CD4-positive, CD25-positive, alpha-beta regulatory T cell (primary cell): ENCODE measurements around the gene FAM83D. TPM values are rescaled to one million over a fixed set of nuclear protein-coding genes. Genes with fewer than 3 reads are reported as not detected.
A peak's percentile ranks its signal among the peaks of the same experiment; 100 is the strongest.

Experiments used
- ATAC-seq, 2 donors: fragments of 150-1000 bp; cut with Tn5 transposase; one replicate each; pipeline ENCODE4 v1.10.0; 2021; ENCODE audit warnings: low read depth in 2 of 2, moderate number of reproducible peaks in 2 of 2, moderate library complexity in 1 of 2
- DNase-seq, 3 donors: peaks; one replicate each; pipeline versions ENCODE4 v3.0.0 to v3.0.0-alpha.2; 2012 to 2022; ENCODE audit warnings: mixed read lengths in 1 of 3
- H3K27ac ChIP-seq: one replicate; pipeline ENCODE4 v1.7.0; 2013; ENCODE audit warnings: mild to moderate bottlenecking, low read length; ENCODE audit not compliant: insufficient read depth, poor library complexity, severe bottlenecking
- H3K27me3 ChIP-seq: one replicate; pipeline ENCODE4 v1.7.0; 2013; ENCODE audit warnings: low read length; ENCODE audit not compliant: control insufficient read depth, insufficient read depth
- H3K36me3 ChIP-seq: one replicate; pipeline ENCODE4 v1.7.0; 2013; ENCODE audit warnings: mild to moderate bottlenecking, low read length, moderate library complexity; ENCODE audit not compliant: control insufficient read depth, insufficient read depth
- H3K4me1 ChIP-seq: 2 replicates; pipeline ENCODE4 v1.7.0; 2013; ENCODE audit warnings: mild to moderate bottlenecking, low read length; ENCODE audit not compliant: insufficient read depth, control insufficient read depth, poor library complexity, severe bottlenecking
- H3K4me3 ChIP-seq: one replicate; pipeline ENCODE4 v1.7.0; 2013; ENCODE audit warnings: low read depth, mild to moderate bottlenecking, low read length, moderate library complexity
- H3K9me3 ChIP-seq, 2 experiments: 1 replicate in 1 of 2; 2 replicates in 1 of 2; pipeline ENCODE4 v1.7.0; 2013; ENCODE audit warnings: low read length in 2 of 2, mild to moderate bottlenecking in 1 of 2, moderate library complexity in 1 of 2; ENCODE audit not compliant: control insufficient read depth in 2 of 2
- H3K27ac Mint-ChIP-seq, 3 donors: one replicate each; pipeline ENCODE4 v1.8.0; 2020 to 2022; ENCODE audit warnings: mild to moderate bottlenecking in 3 of 3, mixed read lengths in 3 of 3, moderate library complexity in 2 of 3
- H3K27me3 Mint-ChIP-seq: one replicate; pipeline ENCODE4 v1.8.0; 2022; ENCODE audit warnings: mild to moderate bottlenecking, mixed read lengths
- H3K36me3 Mint-ChIP-seq: one replicate; pipeline ENCODE4 v1.8.0; 2020; ENCODE audit warnings: mixed read lengths
- H3K4me1 Mint-ChIP-seq, 4 donors: one replicate each; pipeline ENCODE4 v1.8.0; 2020 to 2022; ENCODE audit warnings: mixed read lengths in 4 of 4, mild to moderate bottlenecking in 1 of 4
- H3K4me3 Mint-ChIP-seq, 4 donors: one replicate each; pipeline ENCODE4 v1.8.0; 2020 to 2022; ENCODE audit warnings: mild to moderate bottlenecking in 4 of 4, mixed read lengths in 4 of 4, moderate library complexity in 3 of 4
- H3K9me3 Mint-ChIP-seq, 7 donors: one replicate each; pipeline ENCODE4 v1.8.0; 2020 to 2022; ENCODE audit warnings: mixed read lengths in 7 of 7, mild to moderate bottlenecking in 3 of 7, moderate library complexity in 2 of 7
- polyA plus RNA-seq, 4 donors: library from polyadenylated mRNA; unstranded; fragments of 300-500 nt; fragmentation: Illumina TruSeq; gene quantifications; one replicate each; pipeline ENCODE4 v1.2.3, GENCODE V29; 2021
- total RNA-seq: library from RNA; stranded (reverse); gene quantifications from one replicate; pipeline ENCODE4 v1.2.3, GENCODE V29; 2022

The FAM83D gene
- total and polyA plus RNA-seq, 5 donors from 2014 or later, result 0.20 to 8.6 (median 1.3) TPM

- Histone ChIP-seq H3K9me3 (no peaks in the 10 kb centered on the region), H3K36me3 (peaks cover 63% of the 10 kb centered on the region), H3K4me1 (peaks cover 19% of the 10 kb centered on the region), H3K27me3 (no peaks in the 10 kb centered on the region), H3K4me3 (no peak overlapping the region), H3K27ac (no peak overlapping the region)
- Mint-ChIP-seq H3K4me1 (peaks cover 17 to 29% (median 19%) of the 10 kb centered on the region in 4 donors), H3K27me3 (no peaks in the 10 kb centered on the region), H3K9me3 (peaks cover 0 to 6% (median 0%) of the 10 kb centered on the region in 7 donors), H3K27ac (no peak overlapping the region), H3K4me3 (no peak overlapping the region), H3K36me3 (peaks cover 33% of the 10 kb centered on the region)
- DNase-seq (no peak), ATAC-seq (no peak)
Measured at GRCh38 chr20:38897267-38897666, 28.9 kb upstream of the FAM83D start.

GRCh38 chr20:38900606-38901005 lies 25.6 kb upstream of the FAM83D start:
- no peaks in the 10 kb centered on the region for H3K27me3 ChIP-seq
- Mint-ChIP-seq H3K4me1 (peaks cover 0 to 14% (median 6%) of the 10 kb centered on the region in 4 donors), H3K36me3 (peaks cover 58% of the 10 kb centered on the region), H3K9me3 (peaks cover 0 to 4% (median 3%) of the 10 kb centered on the region in 7 donors), H3K27ac (peak overlapping the region in 1 of 3 donors; percentile 35), H3K27me3 (no peaks in the 10 kb centered on the region), H3K4me3 (no peak overlapping the region)
- DNase-seq (no peak), ATAC-seq (no peak)
- H3K27ac ChIP-seq, result no peak overlapping the region
- H3K36me3 ChIP-seq, result peaks cover 87% of the 10 kb centered on the region
- no peaks in the 10 kb centered on the region for H3K9me3 ChIP-seq
- no peak overlapping the region for H3K4me3 ChIP-seq
- H3K4me1 ChIP-seq, result no peaks in the 10 kb centered on the region

GRCh38 chr20:38902601-38903000 lies 23.6 kb upstream of the FAM83D start:
- Histone ChIP-seq H3K36me3 (peaks cover 90% of the 10 kb centered on the region), H3K4me1 (no peaks in the 10 kb centered on the region), H3K27me3 (no peaks in the 10 kb centered on the region), H3K4me3 (no peak overlapping the region), H3K9me3 (no peaks in the 10 kb centered on the region), H3K27ac (no peak overlapping the region)
- Mint-ChIP-seq H3K4me1 (peaks cover 0 to 11% (median 5%) of the 10 kb centered on the region in 4 donors), H3K4me3 (no peak overlapping the region), H3K27me3 (no peaks in the 10 kb centered on the region), H3K27ac (no peak overlapping the region), H3K36me3 (peaks cover 63% of the 10 kb centered on the region), H3K9me3 (peaks cover 0 to 5% (median 3%) of the 10 kb centered on the region in 7 donors)
- ATAC-seq (no peak), DNase-seq (no peak)

- Mint-ChIP-seq H3K4me3 (no peak overlapping the region), H3K36me3 (peaks cover 64% of the 10 kb centered on the region), H3K4me1 (peaks cover 0 to 8% (median 4%) of the 10 kb centered on the region in 4 donors), H3K27ac (no peak overlapping the region), H3K9me3 (peaks cover 0 to 5% (median 3%) of the 10 kb centered on the region in 7 donors), H3K27me3 (no peaks in the 10 kb centered on the region)
- Histone ChIP-seq H3K9me3 (no peaks in the 10 kb centered on the region), H3K4me3 (no peak overlapping the region), H3K27ac (no peak overlapping the region), H3K4me1 (no peaks in the 10 kb centered on the region), H3K36me3 (peaks cover 90% of the 10 kb centered on the region), H3K27me3 (no peaks in the 10 kb centered on the region)
- ATAC-seq, result no peak
- no peak for DNase-seq
Measured at GRCh38 chr20:38903335-38903734, 22.9 kb upstream of the FAM83D start.

GRCh38 chr20:38905375-38905774 lies 20.8 kb upstream of the FAM83D start:
- peaks cover 97% of the 10 kb centered on the region for H3K36me3 ChIP-seq
- peaks cover 0 to 5% (median 3%) of the 10 kb centered on the region in 7 donors for H3K9me3 Mint-ChIP-seq
- DNase-seq, result no peak
- H3K4me1 Mint-ChIP-seq, result peaks cover 0 to 8% (median 4%) of the 10 kb centered on the region in 4 donors
- H3K27ac ChIP-seq, result no peak overlapping the region
- H3K4me1 ChIP-seq, result no peaks in the 10 kb centered on the region
- H3K27ac Mint-ChIP-seq, result peak overlapping the region in 1 of 3 donors; percentile 41
- no peaks in the 10 kb centered on the region for H3K27me3 Mint-ChIP-seq
- no peak overlapping the region for H3K4me3 Mint-ChIP-seq
- H3K9me3 ChIP-seq, result no peaks in the 10 kb centered on the region
- H3K27me3 ChIP-seq, result no peaks in the 10 kb centered on the region
- H3K36me3 Mint-ChIP-seq, result peaks cover 71% of the 10 kb centered on the region
- no peak for ATAC-seq
- no peak overlapping the region for H3K4me3 ChIP-seq

GRCh38 chr20:38907918-38908677 lies 18.1 kb upstream of the FAM83D start:
- DNase-seq (no peak), ATAC-seq (no peak)
- Histone ChIP-seq H3K4me1 (no peaks in the 10 kb centered on the region), H3K27me3 (no peaks in the 10 kb centered on the region), H3K9me3 (no peaks in the 10 kb centered on the region), H3K27ac (no peak overlapping the region), H3K4me3 (no peak overlapping the region), H3K36me3 (peaks cover 86% of the 10 kb centered on the region)
- H3K4me3 Mint-ChIP-seq, result no peak overlapping the region
- peak overlapping the region in 1 of 3 donors; percentile 10 for H3K27ac Mint-ChIP-seq
- H3K36me3 Mint-ChIP-seq, result peaks cover 55% of the 10 kb centered on the region
- H3K9me3 Mint-ChIP-seq, result peaks cover 0 to 4% (median 0%) of the 10 kb centered on the region in 7 donors
- H3K4me1 Mint-ChIP-seq, result peaks cover 0 to 5% (median 4%) of the 10 kb centered on the region in 4 donors
- H3K27me3 Mint-ChIP-seq, result no peaks in the 10 kb centered on the region

- Mint-ChIP-seq H3K27ac (no peak overlapping the region), H3K4me3 (no peak overlapping the region), H3K27me3 (no peaks in the 10 kb centered on the region), H3K36me3 (peaks cover 32% of the 10 kb centered on the region), H3K4me1 (no peaks in the 10 kb centered on the region), H3K9me3 (no peaks in the 10 kb centered on the region)
- no peak for ATAC-seq
- no peak overlapping the region for H3K4me3 ChIP-seq
- H3K4me1 ChIP-seq, result no peaks in the 10 kb centered on the region
- peaks cover 74% of the 10 kb centered on the region for H3K36me3 ChIP-seq
- no peak for DNase-seq
- no peaks in the 10 kb centered on the region for H3K9me3 ChIP-seq
- H3K27me3 ChIP-seq, result no peaks in the 10 kb centered on the region
- H3K27ac ChIP-seq, result no peak overlapping the region
Measured at GRCh38 chr20:38915355-38915754, 10.9 kb upstream of the FAM83D start.

GRCh38 chr20:38917657-38918056 lies 8.6 kb upstream of the FAM83D start:
- H3K9me3 ChIP-seq, result no peaks in the 10 kb centered on the region
- H3K9me3 Mint-ChIP-seq, result no peaks in the 10 kb centered on the region
- no peak overlapping the region for H3K27ac Mint-ChIP-seq
- DNase-seq (no peak), ATAC-seq (no peak)
- H3K27me3 Mint-ChIP-seq, result no peaks in the 10 kb centered on the region
- H3K27me3 ChIP-seq, result no peaks in the 10 kb centered on the region
- H3K36me3 Mint-ChIP-seq, result peaks cover 31% of the 10 kb centered on the region
- H3K27ac ChIP-seq, result no peak overlapping the region
- H3K36me3 ChIP-seq, result peaks cover 80% of the 10 kb centered on the region
- no peaks in the 10 kb centered on the region for H3K4me1 Mint-ChIP-seq
- H3K4me1 ChIP-seq, result no peaks in the 10 kb centered on the region
- no peak overlapping the region for H3K4me3 Mint-ChIP-seq
- H3K4me3 ChIP-seq, result no peak overlapping the region
